OCI-LY1 (cell line): Measurements from ENCODE around the gene ZBTB33.

Experiments
- H2AFZ ChIP-seq: fragments of 200-600 bp; sonication (generic), shearing (Covaris generic); 2 replicates; pipeline ENCODE4 v1.6.0; 2014; ENCODE audit warnings: antibody characterized with exemption, mild to moderate bottlenecking, low read length
- H3F3A ChIP-seq: fragments of 200-600 bp; sonication (generic), shearing (Covaris generic); 2 replicates; pipeline ENCODE4 v1.6.0; 2014; ENCODE audit warnings: mild to moderate bottlenecking, antibody characterized with exemption, low read length, moderate library complexity; ENCODE audit not compliant: insufficient read depth
- H3K27ac ChIP-seq: fragments of 200-600 bp; sonication (generic); 2 replicates; pipeline ENCODE4 v1.5.1; 2014; ENCODE audit warnings: low read length, mixed run types, mild to moderate bottlenecking, low read depth; ENCODE audit not compliant: poor library complexity, severe bottlenecking
- H3K27me3 ChIP-seq: fragments of 200-600 bp; sonication (generic); 2 replicates; pipeline ENCODE4 v1.6.0; 2014; ENCODE audit warnings: antibody characterized with exemption, mild to moderate bottlenecking, low read length, moderate library complexity; ENCODE audit not compliant: insufficient read depth
- H3K36me3 ChIP-seq: fragments of 200-600 bp; sonication (generic); 2 replicates; pipeline ENCODE4 v1.6.1; 2014; ENCODE audit warnings: mild to moderate bottlenecking, antibody characterized with exemption, low read length, moderate library complexity, mixed read lengths; ENCODE audit not compliant: insufficient read depth
- H3K4me1 ChIP-seq: fragments of 200-600 bp; sonication (generic); 2 replicates; pipeline ENCODE4 v1.5.1; 2014; ENCODE audit warnings: mild to moderate bottlenecking, low read length, moderate library complexity; ENCODE audit not compliant: insufficient read depth, severe bottlenecking
- H3K4me2 ChIP-seq: fragments of 200-600 bp; sonication (generic), shearing (Covaris generic); 2 replicates; pipeline ENCODE4 v1.6.1; 2014; ENCODE audit warnings: low read length
- H3K4me3 ChIP-seq: fragments of 200-600 bp; sonication (generic); 2 replicates; pipeline ENCODE4 v1.5.1; 2014; ENCODE audit warnings: low read length, low read depth, mild to moderate bottlenecking, mixed read lengths; ENCODE audit not compliant: poor library complexity, severe bottlenecking
- H3K79me2 ChIP-seq: fragments of 200-600 bp; shearing (Covaris generic); 2 replicates; pipeline ENCODE4 v1.6.1; 2016; ENCODE audit warnings: mixed run types, low read length, mixed read lengths; ENCODE audit not compliant: insufficient read depth
- H3K9ac ChIP-seq: fragments of 200-600 bp; sonication (generic), shearing (Covaris generic); 2 replicates; pipeline ENCODE4 v1.6.1; 2014; ENCODE audit warnings: mild to moderate bottlenecking, low read length, mixed read lengths
- H3K9me2 ChIP-seq: fragments of 200-600 bp; sonication (generic), shearing (Covaris generic); 2 replicates; pipeline ENCODE4 v1.6.1; 2014; ENCODE audit warnings: low read depth, mild to moderate bottlenecking, low read length, mixed read lengths
- H3K9me3 ChIP-seq: fragments of 200-600 bp; shearing (Covaris generic); 2 replicates; pipeline ENCODE4 v1.6.1; 2014; ENCODE audit warnings: low read length, mixed read lengths
- H4K20me1 ChIP-seq: fragments of 200-600 bp; sonication (generic), shearing (Covaris generic); 2 replicates; pipeline ENCODE4 v1.6.0; 2016; ENCODE audit warnings: mild to moderate bottlenecking, low read length; ENCODE audit not compliant: insufficient read depth
- CTCF ChIP-seq: fragments of 200-600 bp; sonication (generic), shearing (Covaris generic); IDR thresholded peaks from 2 replicates; pipeline ENCODE4 v1.5.1; 2017; ENCODE audit warnings: mild to moderate bottlenecking, antibody characterized with exemption, low read length, moderate library complexity, mixed read lengths
- EZH2 ChIP-seq: fragments of 200-600 bp; sonication (generic), shearing (Covaris generic); IDR thresholded peaks from 2 replicates; pipeline ENCODE4 v1.8.0; 2017; ENCODE audit warnings: borderline replicate concordance, mixed run types, mild to moderate bottlenecking, antibody characterized with exemption, low read length, moderate library complexity, mixed read lengths

The ZBTB33 gene

DNA sequence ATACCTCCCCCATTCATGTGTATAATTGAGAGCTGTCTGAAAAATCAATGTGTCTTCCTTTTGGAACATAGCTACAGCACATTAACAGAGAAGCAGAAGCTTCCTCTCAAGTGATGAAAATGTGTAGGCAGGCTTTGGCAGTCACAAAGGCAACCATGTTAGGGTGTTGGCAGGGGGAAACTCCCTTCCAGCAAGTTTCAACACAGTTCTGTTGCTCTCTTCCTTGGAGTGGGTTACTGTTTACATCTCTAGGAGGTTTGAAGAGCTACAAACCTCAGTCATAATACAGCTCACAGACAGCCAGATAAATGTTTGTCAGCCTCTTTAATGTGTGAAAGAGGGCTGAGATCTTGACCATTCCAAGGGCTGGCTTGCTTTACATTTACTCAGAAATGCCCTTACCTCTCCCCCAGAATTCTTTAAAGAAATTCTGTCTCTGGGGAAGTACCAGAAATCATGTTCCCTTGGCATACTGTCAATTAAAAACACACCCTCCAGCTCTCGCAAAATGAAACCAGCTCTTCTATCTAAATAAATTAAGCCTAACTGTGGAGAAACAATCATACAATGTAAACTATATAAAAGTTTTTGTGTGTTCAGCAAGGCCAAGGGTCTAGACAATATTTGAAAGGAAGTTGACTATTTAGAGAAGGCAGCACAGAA lies 18.9 kb downstream of the ZBTB33 start:
- Histone ChIP-seq H3K79me2 (no peaks in the 10 kb centered on the region), H3K9me3 (no peaks in the 10 kb centered on the region), H4K20me1 (no peaks in the 10 kb centered on the region), H3K9me2 (no peaks in the 10 kb centered on the region), H2AFZ (no peak overlapping the region), H3K27me3 (no peaks in the 10 kb centered on the region), H3K36me3 (no peaks in the 10 kb centered on the region), H3K4me1 (no peaks in the 10 kb centered on the region), H3K9ac (no peak overlapping the region), H3K27ac (no peak overlapping the region), H3K4me2 (no peak overlapping the region), H3F3A (no peaks in the 10 kb centered on the region), H3K4me3 (no peak overlapping the region)
- no peak for TF ChIP-seq EZH2
- no peak for TF ChIP-seq CTCF

- no peak overlapping the region for H3K27ac ChIP-seq
- no peaks in the 10 kb centered on the region for H3K36me3 ChIP-seq
- no peaks in the 10 kb centered on the region for H3K27me3 ChIP-seq
- H3K9me3 ChIP-seq, result no peaks in the 10 kb centered on the region
- no peaks in the 10 kb centered on the region for H3F3A ChIP-seq
- TF ChIP-seq EZH2, result no peak
- TF ChIP-seq CTCF, result no peak
- H3K4me2 ChIP-seq, result no peak overlapping the region
- no peaks in the 10 kb centered on the region for H3K9me2 ChIP-seq
- no peak overlapping the region for H2AFZ ChIP-seq
- H3K9ac ChIP-seq, result no peak overlapping the region
- H4K20me1 ChIP-seq, result no peaks in the 10 kb centered on the region
- H3K79me2 ChIP-seq, result no peaks in the 10 kb centered on the region
- no peak overlapping the region for H3K4me3 ChIP-seq
- no peaks in the 10 kb centered on the region for H3K4me1 ChIP-seq
Measured at GRCh38 chrX:120270567-120270966, 20.0 kb downstream of the ZBTB33 start.

DNA sequence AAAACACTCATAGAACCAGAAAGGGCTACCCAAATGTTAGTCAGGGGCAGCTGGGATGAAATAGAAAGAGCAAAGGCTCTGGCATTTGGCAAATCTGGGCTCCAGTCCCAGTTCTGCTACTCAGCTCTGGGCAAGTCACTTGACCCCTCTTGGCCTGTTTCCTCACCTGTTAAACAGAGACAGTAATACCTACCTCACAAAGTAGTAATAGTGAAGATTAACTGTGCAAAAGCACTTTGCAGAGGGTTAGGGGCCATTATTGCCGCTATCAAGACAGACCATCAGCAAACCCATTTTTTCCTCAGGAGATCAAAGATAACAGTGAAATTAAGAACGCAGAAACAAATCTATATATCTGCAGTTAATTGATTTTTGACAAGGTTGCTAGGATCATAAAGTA lies 20.6 kb downstream of the ZBTB33 start:
- Histone ChIP-seq H3K9me3 (no peaks in the 10 kb centered on the region), H2AFZ (no peak overlapping the region), H3K4me3 (no peak overlapping the region), H3K79me2 (no peaks in the 10 kb centered on the region), H3K9me2 (no peaks in the 10 kb centered on the region), H4K20me1 (no peaks in the 10 kb centered on the region), H3K9ac (no peak overlapping the region), H3K27ac (no peak overlapping the region), H3K27me3 (no peaks in the 10 kb centered on the region), H3K36me3 (no peaks in the 10 kb centered on the region), H3K4me1 (no peaks in the 10 kb centered on the region), H3F3A (no peaks in the 10 kb centered on the region), H3K4me2 (no peak overlapping the region)
- TF ChIP-seq CTCF, result no peak
- TF ChIP-seq EZH2, result no peak
